Stimulated activated CD4-positive, alpha-beta T cell treated with anti-CD3 and anti-CD28 coated beads, Interleukin-4, amount 100 ng/mL, for 4 hours (primary cell): Measurements from ENCODE around the gene ZNF423.

ENCODE experiments used
- DNase-seq, 2 experiments: peaks; one replicate each; pipeline ENCODE4 v3.0.0-alpha.2; 2020

The ZNF423 gene

GRCh38 chr16:49452108-49452507 is 403.8 kb downstream of the ZNF423 start:
- DNase-seq = no peak

GRCh38 chr16:49446805-49447204 is 409.1 kb downstream of the ZNF423 start:
- DNase-seq = no peak

GRCh38 chr16:49443576-49443975 is 412.3 kb downstream of the ZNF423 start:
- no peak for DNase-seq

- DNase-seq = no peak
Measured at GRCh38 chr16:49442805-49443204, 413.1 kb downstream of the ZNF423 start.

- DNase-seq = peak; percentile 38 to 52
Measured at GRCh38 chr16:49441366-49441780, 414.5 kb downstream of the ZNF423 start.

- DNase-seq = no peak
Measured at GRCh38 chr16:49440156-49441065, 415.5 kb downstream of the ZNF423 start.

DNA sequence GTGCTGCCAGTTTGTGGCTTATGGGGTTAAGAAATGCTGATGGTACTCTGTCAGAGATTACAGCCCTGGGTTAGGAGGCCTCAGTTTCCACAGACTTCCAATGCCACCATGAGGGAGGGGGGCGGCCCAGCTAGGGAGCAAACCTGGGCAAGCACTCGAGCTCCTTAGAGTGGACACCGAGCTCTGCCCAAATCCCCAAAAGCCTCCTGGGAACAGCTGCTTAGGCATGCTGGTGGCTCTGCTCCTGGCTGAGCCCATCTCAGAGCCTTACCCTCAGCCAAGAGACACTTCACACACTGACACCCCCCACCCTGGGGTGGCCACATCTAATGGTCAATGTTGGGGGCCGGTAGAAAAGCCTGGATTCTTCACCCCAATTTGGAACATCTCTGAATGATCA is 416.2 kb downstream of the ZNF423 start:
- no peak for DNase-seq

DNA sequence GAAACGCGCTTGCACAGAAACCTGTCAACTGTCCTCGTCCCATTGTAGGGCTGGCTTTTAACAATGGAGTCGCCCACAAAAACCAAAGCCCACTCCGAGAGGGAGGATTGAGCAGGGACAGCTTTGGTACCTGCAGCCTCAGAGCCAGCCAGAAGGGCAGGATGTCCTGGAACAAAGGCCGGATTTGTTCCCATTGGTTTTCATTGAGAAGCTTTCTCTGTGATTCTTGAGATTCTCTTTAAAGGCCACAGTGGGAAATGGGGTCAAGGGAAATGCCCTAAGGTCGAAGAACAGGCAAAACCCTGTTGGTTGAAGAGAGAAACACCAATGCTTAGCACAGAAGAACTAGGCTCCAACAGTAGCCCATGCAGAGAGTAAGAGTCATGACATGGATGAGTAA is 416.9 kb downstream of the ZNF423 start:
- DNase-seq = no peak
